ENCODE results near the gene MOB1B.

GRCh38 chr4:70992391-70992881 is 90.3 kb downstream of the MOB1B start:
- no peak for TF ChIP-seq PATZ1 (CRISPR knock-in tag; IDR thresholded peaks at IDR 0.05; ENCODE audit: borderline replicate concordance)
- TF ChIP-seq ZFP3 (CRISPR knock-in tag; IDR thresholded peaks at IDR 0.05): no peak
- no peak for TF ChIP-seq SNAI2 (CRISPR knock-in tag; IDR thresholded peaks at IDR 0.05)
- TF ChIP-seq CSDC2 (CRISPR knock-in tag; IDR thresholded peaks at IDR 0.05): no peak

All from SK-N-SH treated with all-trans-retinoic acid at 6 μM for 48 hours (cell line).